ENCODE results near the gene ZC3H12C.
"Not testable (repeated sequence)": the region's sequence is repeated elsewhere in the genome, so short reads cannot be mapped to it uniquely, and the experiment has no call there.

The ZC3H12C gene

DNA sequence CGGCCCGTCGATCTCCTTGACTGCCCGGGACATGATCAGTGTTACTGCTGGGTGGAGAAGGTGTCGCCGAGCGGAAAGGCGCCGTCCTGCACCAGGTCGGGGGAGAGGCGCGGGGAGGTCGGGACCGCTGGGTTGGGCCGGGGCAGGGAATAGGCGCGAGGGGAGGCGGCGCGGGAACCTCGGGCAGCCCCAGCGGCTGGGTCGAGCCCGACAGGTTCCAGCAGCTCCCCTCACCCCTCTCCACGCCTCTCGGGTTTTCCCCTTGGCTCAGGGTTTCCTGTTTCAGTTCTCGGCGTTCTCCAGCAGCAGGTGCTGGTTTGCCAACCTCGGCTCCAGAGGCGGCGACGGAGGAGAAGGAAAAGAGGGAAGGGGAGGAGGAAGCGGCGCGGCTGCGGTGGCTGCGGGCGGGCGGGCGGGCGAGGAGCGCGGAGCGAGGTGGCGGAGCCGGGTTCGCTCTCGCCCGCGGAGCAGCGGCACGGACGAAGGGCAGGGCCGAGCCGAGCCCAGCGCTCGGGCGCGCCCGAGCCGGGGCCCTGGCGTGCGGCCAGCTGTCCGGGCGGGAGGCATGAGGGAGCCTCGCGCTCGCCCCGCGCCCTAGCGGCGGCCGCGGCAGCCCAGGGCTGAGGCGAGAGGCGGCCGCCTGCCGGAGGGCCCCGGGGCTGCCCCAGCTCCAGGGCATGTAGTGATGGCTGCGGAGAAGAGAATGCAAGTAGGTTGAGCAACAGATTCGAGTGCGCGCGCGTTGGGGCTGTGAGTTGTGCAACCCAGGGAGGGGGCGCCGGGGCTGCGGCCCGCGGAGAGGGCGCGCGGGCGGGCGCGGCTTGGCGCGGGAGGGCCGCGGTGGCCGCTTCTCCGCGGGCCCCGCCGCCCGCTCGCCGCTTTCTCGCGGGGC lies at the start of gene ZC3H12C:
ZC3H12C (plus strand) TSS at position 878 of the 892 bp plus-strand sequence. CDS start 20 bp downstream, outside the sequence.
- peak in 1 of 3 experiments; percentile 4 for DNase-seq (ENCODE audit: low read depth in 3 of 3)

DNA sequence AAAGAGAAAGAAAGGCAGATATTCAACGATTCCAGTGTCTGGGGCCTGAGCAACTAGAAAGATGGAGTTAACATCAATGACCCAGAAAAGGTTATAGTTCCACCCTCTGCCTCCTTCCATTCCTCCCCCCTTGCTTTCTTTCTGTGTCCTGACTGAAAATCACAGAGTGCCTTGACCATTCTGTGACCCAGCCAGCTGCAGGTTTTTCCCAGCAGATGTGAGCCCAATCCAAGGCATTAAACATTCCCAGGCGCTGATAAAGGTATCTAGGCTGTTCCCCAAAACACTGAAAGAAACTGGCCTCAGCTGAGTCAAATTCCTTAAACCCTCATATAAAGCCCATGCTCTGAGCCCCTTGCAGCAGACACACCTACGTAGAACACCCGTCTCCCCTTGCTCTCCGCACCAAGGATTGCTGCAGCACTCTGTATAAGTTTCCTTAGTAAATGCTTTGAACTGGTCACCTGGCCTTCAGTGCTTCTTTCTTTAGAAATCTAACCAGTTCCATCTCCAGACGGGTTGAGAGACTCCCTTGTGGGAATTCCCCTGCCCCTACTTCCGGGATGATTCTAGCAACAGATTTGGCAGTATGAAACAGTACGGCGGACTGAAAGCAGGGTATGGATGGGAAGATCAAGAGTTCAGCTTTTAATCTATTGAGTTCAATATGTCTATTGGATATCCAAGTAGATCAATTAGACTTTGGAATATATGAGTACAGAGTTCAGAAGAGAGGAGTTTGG lies 48.8 kb upstream of the ZC3H12C start:
- DNase-seq (ENCODE audit: low read depth in 3 of 3): no peak

- no peak for DNase-seq (ENCODE audit: low read depth in 3 of 3)
These were observed 46.3 kb upstream of the ZC3H12C start for GRCh38 chr11:110046775-110047380.

GRCh38 chr11:110049501-110050200 lies 43.5 kb upstream of the ZC3H12C start:
- DNase-seq (ENCODE audit: low read depth in 3 of 3): no peak

DNA sequence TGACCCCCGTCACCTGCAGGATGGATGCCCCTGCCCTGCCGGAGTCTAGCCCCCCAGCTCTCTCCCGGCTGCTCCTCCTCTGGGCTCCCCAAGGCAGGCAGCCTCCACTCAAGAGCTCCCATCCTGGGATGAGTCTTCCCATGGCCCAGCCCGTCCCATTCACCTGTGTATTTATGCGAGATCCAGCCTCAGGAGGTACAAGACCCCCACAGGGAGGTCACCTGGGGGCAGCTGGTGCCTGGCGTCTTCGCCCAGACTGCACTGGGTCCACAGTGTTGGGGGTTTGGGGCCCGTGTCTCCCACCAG lies 43.0 kb upstream of the ZC3H12C start:
- DNase-seq (ENCODE audit: low read depth in 3 of 3): no peak

DNA sequence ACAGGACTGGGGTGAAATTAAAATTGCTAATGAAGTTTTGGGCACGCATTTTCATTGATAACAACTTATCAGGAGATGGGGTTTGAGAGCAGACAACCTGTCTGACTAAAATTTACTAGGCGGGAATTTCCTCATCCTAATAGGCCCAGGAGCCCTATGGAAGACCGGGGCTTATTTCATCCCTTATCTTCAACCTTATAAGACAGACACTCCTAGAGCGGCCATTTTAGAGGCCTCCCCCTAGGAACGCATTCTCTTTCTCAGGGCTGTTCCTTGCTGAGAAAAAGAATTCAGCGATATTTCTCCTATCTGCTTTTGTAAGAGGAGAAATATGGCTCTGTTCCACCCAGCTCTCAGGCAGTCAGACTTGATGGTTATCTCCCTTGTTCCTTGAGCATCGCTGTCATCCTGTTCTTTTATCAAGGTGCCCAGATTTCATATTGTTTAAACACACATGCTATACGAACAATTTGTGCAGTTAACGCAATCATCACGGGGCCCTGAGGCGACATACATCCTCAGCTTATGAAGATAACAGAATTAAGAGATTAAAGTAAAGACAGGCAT lies 39.3 kb upstream of the ZC3H12C start:
- DNase-seq (ENCODE audit: low read depth in 3 of 3): no peak

DNA sequence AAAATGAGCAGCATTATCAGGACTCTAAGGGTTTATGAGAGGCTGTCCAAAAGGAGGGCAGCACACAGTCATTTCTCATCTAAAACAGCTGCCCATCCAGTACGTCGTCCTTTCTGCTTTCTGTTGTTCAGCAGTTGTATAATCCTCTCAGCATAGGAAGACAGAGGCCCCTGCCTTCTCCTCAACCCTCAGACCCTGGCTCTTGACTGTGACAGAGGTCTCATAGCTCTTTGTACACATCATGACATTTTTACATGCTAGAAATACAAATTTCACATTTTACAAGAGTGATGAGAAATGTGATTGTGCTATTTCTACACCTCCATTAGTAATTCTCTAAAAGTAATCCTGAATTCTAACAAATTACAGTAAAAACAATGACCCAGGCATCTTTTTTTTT lies 36.2 kb upstream of the ZC3H12C start:
- no peak for DNase-seq (ENCODE audit: low read depth in 3 of 3)

DNA sequence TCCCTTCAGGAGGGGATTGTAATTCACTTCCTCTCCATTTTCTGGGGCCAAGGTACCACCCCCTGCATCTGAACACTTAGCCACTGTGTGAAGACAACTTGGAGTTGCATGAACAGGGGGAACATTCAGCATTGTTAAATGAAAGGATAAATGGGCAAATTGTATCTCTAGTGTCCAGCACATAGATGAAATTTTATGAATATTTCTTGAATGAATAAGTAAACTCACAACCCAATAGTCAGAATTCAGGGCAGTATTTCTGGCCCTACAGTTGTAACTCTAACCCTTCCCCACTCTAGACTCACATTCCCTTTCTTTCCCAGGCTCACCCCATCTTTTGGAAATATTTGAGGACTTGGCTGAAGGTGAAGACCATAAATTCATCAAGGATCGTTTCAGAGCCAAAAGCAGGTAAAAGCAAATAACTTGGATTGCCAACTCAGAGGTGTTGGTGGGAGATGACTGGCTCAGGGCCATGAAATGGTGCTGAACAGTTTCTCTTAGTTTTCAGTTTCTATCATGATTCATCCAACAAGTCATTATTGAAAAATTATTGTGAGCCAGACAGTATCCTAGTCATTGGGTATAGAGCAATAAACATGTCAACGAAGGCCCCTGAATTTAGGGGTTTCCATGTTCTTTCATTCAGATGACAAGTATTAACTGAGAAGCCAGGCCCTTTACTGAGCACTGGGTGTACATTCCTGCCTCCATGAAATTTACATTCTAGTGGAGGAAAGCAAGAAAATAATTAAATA lies 33.3 kb upstream of the ZC3H12C start:
- DNase-seq (ENCODE audit: low read depth in 3 of 3): no peak

DNA sequence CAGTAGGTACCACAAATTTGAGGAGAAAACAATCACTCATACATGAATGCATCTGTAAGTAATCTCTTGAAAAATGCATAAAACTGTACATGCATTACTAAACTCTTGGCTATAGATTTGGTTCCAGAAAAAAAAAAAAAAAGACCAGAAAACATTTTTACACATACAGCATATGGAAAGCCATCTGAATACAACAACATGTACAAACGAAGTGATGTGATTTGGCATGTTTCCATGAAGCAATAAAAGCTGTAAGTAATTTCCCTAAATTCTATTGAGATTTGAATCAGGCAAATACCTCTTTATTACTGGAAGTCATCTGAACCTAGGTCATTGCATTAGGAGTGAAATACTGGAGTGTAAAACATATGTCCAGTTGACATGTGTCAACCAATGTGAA lies 31.9 kb upstream of the ZC3H12C start:
- DNase-seq (ENCODE audit: low read depth in 3 of 3): no peak

GRCh38 chr11:110062247-110062646 lies 30.9 kb upstream of the ZC3H12C start:
- DNase-seq (ENCODE audit: low read depth in 3 of 3): no peak

- DNase-seq (ENCODE audit: low read depth in 3 of 3): no peak
These were observed 28.0 kb upstream of the ZC3H12C start for GRCh38 chr11:110065189-110065588.

DNA sequence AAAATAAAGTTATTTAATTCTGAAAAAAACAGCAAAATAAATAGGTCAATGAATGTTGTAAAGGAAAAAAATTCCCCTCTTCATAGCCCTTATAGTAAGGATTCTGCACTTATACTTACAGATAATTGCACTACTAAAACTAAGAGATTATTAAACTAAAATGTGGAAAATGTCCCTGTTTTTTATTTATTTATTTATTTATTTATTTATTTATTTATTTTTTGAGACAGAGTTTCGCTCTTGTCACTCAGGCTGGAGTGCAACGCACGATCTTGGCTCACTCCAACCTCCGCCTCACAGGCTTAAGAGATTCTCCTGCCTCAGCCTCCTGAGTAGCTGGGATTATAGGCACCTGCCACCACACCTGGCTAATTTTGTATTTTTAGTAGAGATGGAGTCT lies 25.2 kb upstream of the ZC3H12C start:
- DNase-seq (ENCODE audit: low read depth in 3 of 3): not testable (repeated sequence)

DNA sequence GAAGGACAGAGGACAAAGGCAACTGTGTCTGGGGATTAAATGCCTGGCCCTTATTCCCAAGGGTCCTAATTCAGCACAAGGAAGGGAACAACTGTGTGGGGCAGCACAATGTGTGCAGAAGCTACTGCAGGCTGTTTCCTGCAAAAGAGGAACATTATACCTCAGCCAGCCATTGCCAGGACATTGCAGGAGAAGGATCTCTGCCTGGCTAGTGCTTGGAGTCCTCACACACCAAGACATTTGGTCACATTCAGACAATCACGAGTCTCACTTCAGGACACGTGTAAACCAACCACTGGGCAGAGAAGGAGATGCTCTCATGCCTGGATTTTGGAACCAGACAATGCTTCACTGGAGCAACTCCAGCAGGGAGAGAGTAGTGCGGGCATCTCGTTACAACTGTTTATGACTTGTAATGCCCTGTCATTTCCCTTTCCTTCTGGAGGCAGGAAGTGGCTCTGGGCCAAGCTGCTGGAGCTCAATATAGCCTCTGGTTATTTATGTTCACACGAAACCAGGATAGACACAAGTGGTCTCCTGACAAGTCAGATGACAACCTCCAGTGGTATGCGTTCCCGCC lies 23.9 kb upstream of the ZC3H12C start:
- DNase-seq (ENCODE audit: low read depth in 3 of 3): no peak

DNA sequence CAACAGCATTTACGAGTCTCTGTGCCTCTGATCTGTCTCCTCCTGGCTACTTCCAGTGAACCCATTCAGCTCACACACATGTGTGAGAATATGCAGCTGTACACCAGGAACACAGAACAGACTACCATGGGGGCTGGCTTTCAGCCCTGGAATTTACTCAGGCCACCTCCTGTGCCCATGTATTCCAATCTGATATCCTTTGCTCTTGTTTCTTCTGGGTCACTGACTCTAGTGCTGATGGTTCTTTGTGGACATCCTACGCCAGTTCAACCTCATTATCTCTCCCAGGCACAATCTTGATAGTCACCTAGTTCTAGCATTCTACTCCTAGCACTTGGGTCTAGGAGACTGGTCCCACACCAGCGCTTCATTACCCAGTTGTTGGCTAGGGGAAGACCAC lies 23.0 kb upstream of the ZC3H12C start:
- DNase-seq (ENCODE audit: low read depth in 3 of 3): no peak

DNA sequence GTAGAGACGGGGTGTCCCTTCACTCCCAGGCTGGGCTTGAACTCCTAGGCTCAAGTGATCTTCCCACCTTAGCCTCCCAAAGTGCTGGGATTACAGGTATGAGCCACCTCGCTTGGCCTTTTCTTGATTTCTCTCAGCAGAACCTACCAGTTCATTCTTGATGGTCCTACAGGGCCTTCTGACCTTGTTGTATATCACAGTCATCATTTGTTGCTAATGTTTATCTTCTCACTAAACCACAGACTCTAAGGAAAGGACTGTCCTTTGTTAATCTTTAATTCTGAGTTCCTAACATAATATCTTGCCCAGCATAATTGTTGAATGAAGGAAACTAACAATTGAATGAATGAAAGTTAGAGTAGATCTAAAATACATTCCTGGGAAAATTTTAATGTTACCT lies 22.0 kb upstream of the ZC3H12C start:
- DNase-seq (ENCODE audit: low read depth in 3 of 3): no peak

GRCh38 chr11:110072930-110073329 lies 20.3 kb upstream of the ZC3H12C start:
- DNase-seq (ENCODE audit: low read depth in 3 of 3): no peak

DNA sequence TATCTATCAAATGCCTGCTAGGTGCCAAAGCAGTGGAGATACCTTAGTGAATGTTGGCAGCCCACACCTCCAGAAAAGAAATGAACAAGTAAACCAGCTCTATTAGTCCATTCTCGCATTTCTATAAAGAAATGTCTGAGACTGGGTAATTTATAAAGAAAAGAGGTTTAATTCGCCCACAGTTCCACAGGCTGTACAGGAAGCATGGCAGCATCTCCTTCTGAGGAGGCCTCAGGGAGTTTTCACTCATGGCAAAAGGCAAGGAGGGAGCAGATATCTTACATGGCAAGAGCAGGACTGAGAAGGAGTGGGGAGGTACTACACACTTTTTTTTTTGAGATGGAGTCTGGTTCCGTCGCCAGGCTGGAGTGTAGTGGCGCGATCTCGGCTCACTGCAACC lies 18.7 kb upstream of the ZC3H12C start:
- no peak for DNase-seq (ENCODE audit: low read depth in 3 of 3)

GRCh38 chr11:110075105-110075846 lies 17.9 kb upstream of the ZC3H12C start:
- DNase-seq (ENCODE audit: low read depth in 3 of 3): no peak

DNA sequence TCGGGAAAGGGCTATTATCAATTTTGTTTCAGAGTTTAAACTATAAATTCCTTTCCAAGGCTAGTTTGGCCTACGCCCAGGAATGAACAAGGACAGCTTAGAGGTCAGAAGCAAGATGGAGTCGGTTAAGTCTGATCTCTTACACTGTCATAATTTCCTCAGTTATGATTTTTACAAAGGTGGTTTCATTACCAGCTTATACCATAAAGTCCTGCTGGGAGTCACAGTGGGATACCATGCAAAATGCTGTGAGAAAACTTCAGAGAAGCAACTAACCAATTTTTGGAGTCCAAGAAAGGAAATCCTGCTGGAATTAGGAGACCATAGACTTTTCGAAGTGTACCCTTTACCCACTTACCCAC lies 17.4 kb upstream of the ZC3H12C start:
- no peak for DNase-seq (ENCODE audit: low read depth in 3 of 3)

GRCh38 chr11:110076371-110076965 lies 16.7 kb upstream of the ZC3H12C start:
- no peak for DNase-seq (ENCODE audit: low read depth in 3 of 3)

Measured in stimulated activated CD4-positive, alpha-beta T cell treated with anti-CD3 and anti-CD28 coated beads, TNF-alpha, amount 100 ng/mL, for 4 hours (primary cell).